Neutrophil (primary cell): Measurements from ENCODE around the gene TFCP2.

Experiments
- H3K27ac ChIP-seq: fragments of 200-600 bp; sonication (generic); 2 replicates; pipeline ENCODE4 v1.5.1; 2016; ENCODE audit warnings: mild to moderate bottlenecking, moderate library complexity
- H3K27me3 ChIP-seq: fragments of 200-600 bp; sonication (generic); 2 replicates; pipeline ENCODE4 v1.6.0; 2016; ENCODE audit warnings: mild to moderate bottlenecking
- H3K36me3 ChIP-seq: fragments of 200-600 bp; sonication (generic); 2 replicates; pipeline ENCODE4 v1.5.1; 2017
- H3K4me1 ChIP-seq, 2 experiments: fragments of 200-600 bp in 1 of 2; sonication (generic) in 1 of 2; 1 replicate in 1 of 2; 2 replicates in 1 of 2; pipeline versions ENCODE4 v1.5.1 to v1.6.1; 2013 to 2016; ENCODE audit warnings: low read depth in 1 of 2, low read length in 1 of 2, mild to moderate bottlenecking in 1 of 2, moderate library complexity in 1 of 2; ENCODE audit not compliant: control insufficient read depth in 1 of 2, insufficient read depth in 1 of 2
- H3K4me3 ChIP-seq, 2 experiments: fragments of 200-600 bp in 1 of 2; sonication (generic) in 1 of 2; 1 replicate in 1 of 2; 2 replicates in 1 of 2; pipeline ENCODE4 v1.5.1; 2013 to 2016; ENCODE audit warnings: low read depth in 1 of 2, low read length in 1 of 2, mild to moderate bottlenecking in 1 of 2, moderate library complexity in 1 of 2
- H3K9me3 ChIP-seq: fragments of 200-600 bp; sonication (generic); 2 replicates; pipeline ENCODE4 v1.5.1; 2016
- TF ChIP-seq, protein P1 (sequence below): fragments of 200-600 bp; sonication (generic); IDR thresholded peaks from 2 replicates; pipeline ENCODE4 v1.5.1; 2016; ENCODE audit warnings: antibody characterized with exemption

The TFCP2 gene

GRCh38 chr12:51062631-51063397 is 110.1 kb downstream of the TFCP2 start:
- H3K36me3 ChIP-seq, result peaks cover 99% of the 10 kb centered on the region
- H3K4me1 ChIP-seq, result no peaks in the 10 kb centered on the region
- no peaks in the 10 kb centered on the region for H3K9me3 ChIP-seq
- no peak overlapping the region for H3K27ac ChIP-seq
- no peaks in the 10 kb centered on the region for H3K27me3 ChIP-seq
- TF ChIP-seq, protein P1, sequence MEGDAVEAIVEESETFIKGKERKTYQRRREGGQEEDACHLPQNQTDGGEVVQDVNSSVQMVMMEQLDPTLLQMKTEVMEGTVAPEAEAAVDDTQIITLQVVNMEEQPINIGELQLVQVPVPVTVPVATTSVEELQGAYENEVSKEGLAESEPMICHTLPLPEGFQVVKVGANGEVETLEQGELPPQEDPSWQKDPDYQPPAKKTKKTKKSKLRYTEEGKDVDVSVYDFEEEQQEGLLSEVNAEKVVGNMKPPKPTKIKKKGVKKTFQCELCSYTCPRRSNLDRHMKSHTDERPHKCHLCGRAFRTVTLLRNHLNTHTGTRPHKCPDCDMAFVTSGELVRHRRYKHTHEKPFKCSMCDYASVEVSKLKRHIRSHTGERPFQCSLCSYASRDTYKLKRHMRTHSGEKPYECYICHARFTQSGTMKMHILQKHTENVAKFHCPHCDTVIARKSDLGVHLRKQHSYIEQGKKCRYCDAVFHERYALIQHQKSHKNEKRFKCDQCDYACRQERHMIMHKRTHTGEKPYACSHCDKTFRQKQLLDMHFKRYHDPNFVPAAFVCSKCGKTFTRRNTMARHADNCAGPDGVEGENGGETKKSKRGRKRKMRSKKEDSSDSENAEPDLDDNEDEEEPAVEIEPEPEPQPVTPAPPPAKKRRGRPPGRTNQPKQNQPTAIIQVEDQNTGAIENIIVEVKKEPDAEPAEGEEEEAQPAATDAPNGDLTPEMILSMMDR, result no peak
- no peak overlapping the region for H3K4me3 ChIP-seq

DNA sequence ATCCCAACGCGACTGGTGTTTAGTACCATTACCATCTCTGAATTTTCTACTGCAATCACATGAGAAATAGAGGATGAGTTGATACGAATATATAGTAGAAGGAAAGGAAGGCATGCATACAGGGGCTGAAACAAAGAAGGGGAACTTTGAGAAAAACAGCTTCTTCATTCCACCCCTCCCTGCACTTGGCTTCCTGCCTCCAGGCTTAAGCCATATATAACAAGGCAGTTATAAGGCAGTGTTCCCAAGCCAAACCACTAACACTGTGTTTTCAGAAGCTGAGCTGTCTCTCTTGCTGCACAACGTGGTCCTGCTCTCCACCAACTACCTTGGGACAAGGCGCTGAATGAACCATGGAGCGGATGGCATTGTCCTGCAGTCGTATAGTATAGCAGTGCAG is 113.8 kb downstream of the TFCP2 start:
- Histone ChIP-seq H3K4me1 (no peaks in the 10 kb centered on the region), H3K36me3 (peaks cover 98% of the 10 kb centered on the region), H3K27me3 (no peaks in the 10 kb centered on the region), H3K9me3 (no peaks in the 10 kb centered on the region), H3K4me3 (no peak overlapping the region), H3K27ac (no peak overlapping the region)
- TF ChIP-seq, protein P1, result no peak

DNA sequence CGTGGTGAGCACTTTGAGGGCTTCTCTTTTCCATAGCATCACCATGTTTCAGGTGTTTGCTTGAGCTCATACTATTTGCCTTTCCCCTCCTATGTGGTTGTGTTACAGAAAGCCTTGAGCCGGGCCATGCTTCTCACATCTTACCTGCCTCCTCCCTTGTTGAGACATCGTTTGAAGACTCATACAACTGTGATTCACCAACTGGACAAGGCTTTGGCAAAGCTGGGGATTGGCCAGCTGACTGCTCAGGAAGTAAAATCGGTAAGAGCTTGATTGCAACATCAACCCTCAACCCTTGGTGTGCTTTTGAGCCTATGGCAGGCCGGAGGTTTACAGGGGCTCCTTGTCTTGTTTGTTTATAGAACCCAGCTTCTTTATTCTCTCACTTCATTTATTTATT is 116.7 kb downstream of the TFCP2 start:
- no peaks in the 10 kb centered on the region for H3K9me3 ChIP-seq

GRCh38 chr12:51055060-51055459 is 117.9 kb downstream of the TFCP2 start:
- Histone ChIP-seq H3K36me3 (peaks cover 75% of the 10 kb centered on the region), H3K4me3 (no peak overlapping the region), H3K27ac (no peak overlapping the region), H3K27me3 (no peaks in the 10 kb centered on the region), H3K4me1 (no peaks in the 10 kb centered on the region), H3K9me3 (no peaks in the 10 kb centered on the region)
- TF ChIP-seq, protein P1, result no peak

More for the DNA sequence above, 116.7 kb downstream of the TFCP2 start:
- H3K27ac ChIP-seq, result no peak overlapping the region
- H3K4me3 ChIP-seq, result no peak overlapping the region
- no peaks in the 10 kb centered on the region for H3K4me1 ChIP-seq
- no peaks in the 10 kb centered on the region for H3K27me3 ChIP-seq
- peaks cover 86% of the 10 kb centered on the region for H3K36me3 ChIP-seq
- TF ChIP-seq, protein P1, result no peak

DNA sequence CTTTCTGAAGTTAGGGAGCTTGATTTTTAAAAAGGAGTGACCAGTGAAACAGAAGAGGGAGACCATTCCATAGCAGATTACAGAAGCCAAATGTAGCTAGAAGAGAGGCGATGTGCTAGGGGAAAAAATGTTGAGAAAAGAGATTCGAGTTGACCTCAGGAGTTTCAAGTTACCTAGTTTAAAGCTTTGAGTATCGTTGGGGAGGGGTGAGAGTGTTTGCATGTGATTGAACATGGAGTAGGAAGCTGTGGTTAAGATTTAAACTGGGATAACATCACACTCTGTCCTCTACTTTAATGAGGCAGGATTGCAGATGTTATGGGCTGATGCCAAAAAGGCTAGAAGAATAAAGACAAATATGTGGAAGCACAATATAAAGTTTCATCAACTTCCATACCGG is 121.1 kb downstream of the TFCP2 start:
- Histone ChIP-seq H3K4me1 (peaks cover 21 to 22% of the 10 kb centered on the region in 2 experiments), H3K36me3 (peaks cover 42% of the 10 kb centered on the region), H3K4me3 (no peak overlapping the region), H3K27me3 (no peaks in the 10 kb centered on the region), H3K9me3 (no peaks in the 10 kb centered on the region), H3K27ac (no peak overlapping the region)
- TF ChIP-seq, protein P1, result no peak
